ENCODE data around the gene CNTNAP5.

DNA sequence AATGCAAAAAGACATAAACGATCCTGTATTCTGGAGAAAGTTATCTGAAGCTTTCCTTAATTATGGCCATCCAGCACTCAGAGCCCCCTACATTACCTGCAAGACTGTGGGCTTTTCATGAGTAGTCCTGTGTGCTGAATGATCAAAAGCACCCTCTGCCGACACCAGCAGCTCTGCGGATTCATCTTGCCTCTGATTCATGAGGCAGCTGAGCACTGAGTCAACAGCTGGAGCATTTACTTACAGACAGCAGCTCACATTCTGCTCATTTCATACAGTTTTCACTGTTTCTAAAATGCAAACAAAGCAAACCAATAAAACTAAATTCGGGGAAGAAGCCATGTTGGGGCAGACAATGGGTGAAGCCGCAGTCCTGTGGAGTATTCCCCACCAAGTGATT is 886.5 kb downstream of the CNTNAP5 start:
- TF ChIP-seq CTCF (IDR thresholded peaks at IDR 0.05; ENCODE audit: poor library complexity) (no peak), EZH2 (IDR thresholded peaks at IDR 0.05; ENCODE audit: borderline replicate concordance) (no peak), EZH2phosphoT487 (IDR thresholded peaks at IDR 0.05; ENCODE audit: low read depth, severe bottlenecking, unreplicated experiment) (no peak)
